Nephron progenitor cell (in vitro differentiated cells): ENCODE measurements around the gene ZNF276.

Source experiments
- DNase-seq: peaks from one replicate; pipeline ENCODE4 v3.0.0; 2021
- H3K27ac Mint-ChIP-seq: 2 replicates; pipeline ENCODE4 v1.8.0; 2021; ENCODE audit warnings: mild to moderate bottlenecking, moderate library complexity, mixed read lengths
- H3K27me3 Mint-ChIP-seq: 2 replicates; pipeline ENCODE4 v1.8.0; 2021; ENCODE audit warnings: mild to moderate bottlenecking, low read depth, mixed read lengths; ENCODE audit not compliant: poor library complexity
- H3K36me3 Mint-ChIP-seq: 2 replicates; pipeline ENCODE4 v1.8.0; 2021; ENCODE audit warnings: low read depth, mixed read lengths
- H3K4me1 Mint-ChIP-seq: 2 replicates; pipeline ENCODE4 v1.8.0; 2021; ENCODE audit warnings: mixed read lengths
- H3K4me3 Mint-ChIP-seq: 2 replicates; pipeline ENCODE4 v1.8.0; 2021; ENCODE audit warnings: mild to moderate bottlenecking, moderate library complexity, mixed read lengths
- H3K9me3 Mint-ChIP-seq: 2 replicates; pipeline ENCODE4 v1.8.0; 2021; ENCODE audit warnings: mild to moderate bottlenecking, moderate library complexity, mixed read lengths
- CTCF ChIP-seq: fragments of 200-600 bp; sonication (generic); IDR thresholded peaks from 2 replicates; pipeline ENCODE4 v1.5.0; 2021; ENCODE audit warnings: antibody characterized with exemption

The ZNF276 gene

GRCh38 chr16:89710709-89711564, 10.4 kb upstream of the ZNF276 start:
- Mint-ChIP-seq H3K9me3 (peaks cover 7% of the 10 kb centered on the region), H3K36me3 (peaks cover 14% of the 10 kb centered on the region), H3K27ac (no peak overlapping the region), H3K4me1 (peaks cover 18% of the 10 kb centered on the region), H3K27me3 (no peaks in the 10 kb centered on the region), H3K4me3 (no peak overlapping the region)
- no peak for DNase-seq
- TF ChIP-seq CTCF: no peak

DNA sequence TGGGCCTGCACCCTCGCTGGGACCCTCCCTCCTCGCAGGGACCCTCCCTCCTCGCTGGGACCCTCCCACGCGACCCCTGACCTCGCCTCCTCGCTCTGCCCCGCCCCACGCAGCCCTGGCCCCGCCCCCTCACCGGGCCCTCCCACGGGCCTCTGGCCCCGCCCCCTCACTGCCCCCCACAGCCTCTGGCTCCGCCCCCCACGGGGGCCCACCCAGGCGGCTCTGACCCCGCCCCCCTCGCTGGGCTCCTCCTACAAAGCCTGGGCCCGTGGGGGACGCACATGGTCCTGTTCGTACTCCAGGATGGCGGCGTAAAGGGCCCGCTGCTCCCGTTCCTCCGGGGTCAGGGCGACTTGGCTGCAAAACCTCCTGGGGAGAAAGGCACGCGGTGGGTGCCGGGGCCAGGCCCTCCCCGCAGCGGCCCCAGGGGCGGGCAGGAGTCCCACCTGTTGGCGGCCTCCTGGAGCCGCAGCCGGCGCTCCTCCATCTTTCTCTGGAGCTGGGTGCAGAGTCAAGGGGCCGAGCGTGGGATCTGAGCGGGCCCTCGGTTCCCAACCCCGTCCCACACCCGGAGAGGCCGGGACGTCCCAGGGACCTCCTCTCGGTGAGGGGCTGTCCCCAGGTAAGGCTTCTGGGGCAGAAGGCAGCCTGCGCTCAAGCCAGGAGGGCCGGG, 9.6 kb upstream of the ZNF276 start:
- H3K27me3 Mint-ChIP-seq: no peaks in the 10 kb centered on the region
- no peak for TF ChIP-seq CTCF
- peak overlapping the region; percentile 80 for H3K4me3 Mint-ChIP-seq
- H3K4me1 Mint-ChIP-seq: peaks cover 21% of the 10 kb centered on the region
- peaks cover 19% of the 10 kb centered on the region for H3K36me3 Mint-ChIP-seq
- DNase-seq: peak; percentile 77
- peaks cover 7% of the 10 kb centered on the region for H3K9me3 Mint-ChIP-seq
- H3K27ac Mint-ChIP-seq: no peak overlapping the region

DNA sequence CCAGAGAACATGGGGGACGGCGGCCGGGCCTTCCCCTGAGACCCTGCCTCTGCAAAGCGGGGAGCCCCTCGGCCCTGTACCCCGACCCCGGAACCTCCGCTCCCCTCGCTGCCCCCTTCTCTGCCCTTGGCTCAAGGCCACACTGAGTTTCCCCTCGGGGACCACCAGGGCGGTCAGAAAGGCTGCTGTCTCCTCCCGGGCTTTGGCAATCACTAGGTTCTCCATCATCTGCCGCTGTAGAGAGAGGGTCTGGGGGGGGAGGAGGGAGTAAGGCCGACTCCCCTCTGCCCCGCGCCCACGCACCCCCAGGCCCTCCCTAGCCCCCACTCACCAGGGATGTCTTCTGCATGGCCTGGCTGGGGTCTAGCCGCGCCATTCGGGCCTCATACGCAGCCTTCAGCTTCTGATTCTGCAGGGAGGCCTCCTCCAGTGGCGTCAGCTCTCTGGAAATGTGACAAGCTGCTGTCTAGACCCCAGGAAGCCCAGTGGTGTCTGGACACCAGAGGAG, 9.0 kb upstream of the ZNF276 start:
- no peak for DNase-seq
- H3K36me3 Mint-ChIP-seq: peaks cover 22% of the 10 kb centered on the region
- no peaks in the 10 kb centered on the region for H3K27me3 Mint-ChIP-seq
- H3K4me3 Mint-ChIP-seq: peak overlapping the region; percentile 80
- no peak overlapping the region for H3K27ac Mint-ChIP-seq
- TF ChIP-seq CTCF: no peak
- peaks cover 24% of the 10 kb centered on the region for H3K4me1 Mint-ChIP-seq
- H3K9me3 Mint-ChIP-seq: peaks cover 7% of the 10 kb centered on the region

GRCh38 chr16:89716493-89716892, 4.8 kb upstream of the ZNF276 start:
- H3K4me1 Mint-ChIP-seq: peaks cover 33% of the 10 kb centered on the region
- H3K27ac Mint-ChIP-seq: no peak overlapping the region

GRCh38 chr16:89716916-89717687, 4.2 kb upstream of the ZNF276 start:
- Mint-ChIP-seq H3K4me3 (no peak overlapping the region), H3K27me3 (peaks cover 3% of the 10 kb centered on the region), H3K36me3 (peaks cover 33% of the 10 kb centered on the region), H3K9me3 (peaks cover 7% of the 10 kb centered on the region), H3K4me1 (peaks cover 33% of the 10 kb centered on the region), H3K27ac (no peak overlapping the region)
- DNase-seq: no peak
- no peak for TF ChIP-seq CTCF

More at GRCh38 chr16:89716493-89716892, 4.8 kb upstream of the ZNF276 start:
- no peak for TF ChIP-seq CTCF
- no peak overlapping the region for H3K4me3 Mint-ChIP-seq
- H3K9me3 Mint-ChIP-seq: peaks cover 7% of the 10 kb centered on the region
- peaks cover 33% of the 10 kb centered on the region for H3K36me3 Mint-ChIP-seq
- peaks cover 3% of the 10 kb centered on the region for H3K27me3 Mint-ChIP-seq
- DNase-seq: no peak
